AG09309 (cell line): ENCODE results near the gene CST4.
"Not testable (repeated sequence)": the region's sequence is repeated elsewhere in the genome, so short reads cannot be mapped to it uniquely, and the experiment has no call there.

Experiments
- DNase-seq: peaks from one replicate; pipeline ENCODE4 v3.0.0-alpha.2; 2010; ENCODE audit warnings: low read depth
- H3K4me3 ChIP-seq: 2 replicates; pipeline ENCODE4 v1.5.1; 2011; ENCODE audit warnings: mild to moderate bottlenecking, low read depth, low read length, moderate library complexity; ENCODE audit not compliant: control insufficient read depth
- TF ChIP-seq, protein P1 (sequence below): IDR thresholded peaks from 2 replicates; pipeline ENCODE4 v1.5.1; 2011; ENCODE audit warnings: mild to moderate bottlenecking, low read depth, low read length, inconsistent platforms; ENCODE audit not compliant: insufficient read depth, control insufficient read depth; ENCODE audit errors: missing control alignments

Gene CST4

DNA sequence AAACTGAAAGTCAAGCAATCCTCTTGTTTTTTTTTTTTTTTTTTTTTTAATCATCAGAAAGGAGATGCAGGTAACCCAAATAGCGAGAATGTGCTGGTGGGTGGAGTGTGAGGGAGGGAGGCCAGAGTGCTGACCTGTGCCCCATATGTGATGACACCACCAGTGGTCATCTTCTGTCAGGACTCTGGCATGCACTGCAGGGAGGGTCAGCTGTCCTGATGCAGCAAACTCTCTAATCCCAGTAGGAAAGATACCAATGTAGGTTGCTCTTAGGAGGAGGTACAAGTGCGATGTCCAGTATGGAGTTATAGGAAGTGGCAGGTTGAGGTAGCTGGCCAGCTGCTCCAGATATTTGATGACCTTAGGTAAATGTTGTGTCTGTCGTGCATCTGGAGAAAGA, 2.8 kb upstream of the CST4 start:
- no peak for DNase-seq
- no peak overlapping the region for H3K4me3 ChIP-seq
- TF ChIP-seq, protein P1, sequence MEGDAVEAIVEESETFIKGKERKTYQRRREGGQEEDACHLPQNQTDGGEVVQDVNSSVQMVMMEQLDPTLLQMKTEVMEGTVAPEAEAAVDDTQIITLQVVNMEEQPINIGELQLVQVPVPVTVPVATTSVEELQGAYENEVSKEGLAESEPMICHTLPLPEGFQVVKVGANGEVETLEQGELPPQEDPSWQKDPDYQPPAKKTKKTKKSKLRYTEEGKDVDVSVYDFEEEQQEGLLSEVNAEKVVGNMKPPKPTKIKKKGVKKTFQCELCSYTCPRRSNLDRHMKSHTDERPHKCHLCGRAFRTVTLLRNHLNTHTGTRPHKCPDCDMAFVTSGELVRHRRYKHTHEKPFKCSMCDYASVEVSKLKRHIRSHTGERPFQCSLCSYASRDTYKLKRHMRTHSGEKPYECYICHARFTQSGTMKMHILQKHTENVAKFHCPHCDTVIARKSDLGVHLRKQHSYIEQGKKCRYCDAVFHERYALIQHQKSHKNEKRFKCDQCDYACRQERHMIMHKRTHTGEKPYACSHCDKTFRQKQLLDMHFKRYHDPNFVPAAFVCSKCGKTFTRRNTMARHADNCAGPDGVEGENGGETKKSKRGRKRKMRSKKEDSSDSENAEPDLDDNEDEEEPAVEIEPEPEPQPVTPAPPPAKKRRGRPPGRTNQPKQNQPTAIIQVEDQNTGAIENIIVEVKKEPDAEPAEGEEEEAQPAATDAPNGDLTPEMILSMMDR: no peak

DNA sequence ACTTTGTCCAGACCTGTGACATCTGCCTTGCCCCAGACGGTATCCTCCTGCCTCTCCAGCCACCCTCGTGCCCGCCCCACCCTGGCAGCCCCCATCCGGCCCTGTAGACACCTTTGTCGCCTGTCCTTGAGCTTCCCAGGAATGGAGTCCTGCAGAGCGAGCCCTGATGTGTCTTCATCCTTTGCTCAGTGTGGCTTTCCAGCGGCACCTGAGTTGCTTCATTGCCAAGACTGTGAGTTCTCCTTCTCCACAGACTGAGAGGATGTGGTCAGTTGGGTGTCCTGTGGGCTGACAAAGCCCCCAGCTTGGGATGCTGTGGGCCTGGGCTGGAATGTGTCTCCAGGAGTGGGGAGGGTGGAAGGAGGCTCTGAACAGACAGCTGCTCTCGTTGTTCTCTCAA, 1.7 kb upstream of the CST4 start:
- no peak for DNase-seq
- H3K4me3 ChIP-seq: no peak overlapping the region
- TF ChIP-seq, protein P1: no peak

DNA sequence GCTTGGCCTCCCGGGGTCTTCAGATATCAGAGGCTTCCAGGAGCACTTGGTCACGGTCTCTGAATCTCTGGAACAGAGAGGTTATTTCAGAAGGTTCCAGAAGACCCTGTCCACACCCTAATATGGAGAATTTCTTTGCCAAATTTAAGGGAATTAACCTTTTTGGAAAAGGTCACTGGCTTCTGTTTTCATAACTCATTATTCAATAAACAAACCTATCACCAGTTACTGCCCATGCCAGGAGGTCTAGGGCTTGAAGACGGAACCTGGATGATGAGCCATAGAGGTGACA, 507 bp upstream of the CST4 start:
- no peak for DNase-seq
- TF ChIP-seq, protein P1: no peak
- no peak overlapping the region for H3K4me3 ChIP-seq

DNA sequence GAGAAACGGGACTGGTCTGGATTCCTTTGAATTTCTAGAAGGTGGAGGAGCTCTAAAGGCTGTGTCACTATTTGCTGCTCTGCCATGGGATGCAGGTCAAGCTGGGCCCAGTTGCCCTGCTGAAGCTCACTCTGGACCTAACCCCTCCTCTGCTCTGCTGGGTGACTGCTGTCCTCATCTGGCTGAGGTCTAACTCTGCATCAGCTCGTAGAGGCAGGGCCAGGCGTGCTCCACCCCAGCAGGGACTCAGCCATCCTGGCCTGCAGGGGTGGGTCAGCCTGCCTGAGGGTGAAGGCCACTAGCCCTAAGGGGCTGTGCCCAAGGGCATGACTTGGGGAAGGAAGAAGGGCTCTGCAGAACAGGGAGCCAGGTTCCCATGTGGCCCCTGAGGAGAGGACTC, 852 bp downstream of the CST4 start:
- H3K4me3 ChIP-seq: no peak overlapping the region
- DNase-seq: no peak
- TF ChIP-seq, protein P1: no peak

DNA sequence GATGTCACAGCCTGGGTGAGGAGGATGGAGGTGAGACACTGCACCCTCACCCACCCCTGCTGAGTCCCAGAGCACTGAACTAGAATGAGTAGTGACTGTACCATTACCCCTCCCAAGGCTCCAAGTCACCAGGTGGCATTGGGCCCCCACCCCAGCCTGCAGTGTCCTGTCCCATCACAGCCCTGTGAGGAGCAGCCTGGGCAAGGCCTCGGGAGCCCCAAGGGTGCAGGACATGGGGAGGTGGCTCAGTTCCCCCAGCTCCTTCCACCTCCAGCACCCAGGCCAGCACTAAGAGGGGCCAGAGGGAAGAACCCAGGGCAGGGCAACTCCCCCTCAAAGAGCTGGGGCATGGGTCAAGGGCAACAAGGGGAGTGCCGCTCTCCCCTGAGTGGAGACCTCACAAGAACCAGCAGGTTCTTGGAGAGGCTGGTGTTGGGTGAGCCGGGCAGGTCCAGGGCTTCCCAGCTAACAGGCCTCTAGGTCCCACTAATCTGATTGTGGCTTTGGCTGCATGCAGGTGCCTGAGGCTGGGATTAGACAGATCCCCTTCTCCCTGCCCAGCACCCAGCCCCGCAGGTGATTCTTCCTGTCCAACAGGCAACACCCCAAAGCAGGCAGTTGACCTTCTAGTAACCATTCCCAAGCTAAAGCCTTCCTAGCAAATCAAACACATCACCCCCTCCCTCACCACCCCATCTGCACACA, 2.6 kb downstream of the CST4 start:
- DNase-seq: no peak
- TF ChIP-seq, protein P1: no peak
- no peak overlapping the region for H3K4me3 ChIP-seq

DNA sequence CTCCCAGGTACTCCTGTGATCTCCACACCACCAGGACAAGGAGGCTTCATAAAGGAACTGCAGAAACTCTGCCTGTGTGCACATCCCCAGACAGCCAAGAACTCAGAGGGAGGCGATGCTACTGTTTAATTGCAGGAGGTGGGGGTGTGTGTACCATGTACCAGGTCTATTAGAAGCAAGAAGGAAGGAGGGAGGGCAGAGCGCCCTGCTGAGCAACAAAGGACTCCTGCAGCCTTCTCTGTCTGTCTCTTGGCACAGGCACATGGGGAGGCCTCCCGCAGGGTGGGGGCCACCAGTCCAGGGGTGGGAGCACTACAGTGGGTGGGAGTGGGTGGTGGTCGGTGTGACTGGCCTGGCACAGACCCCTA, 3.3 kb downstream of the CST4 start:
- not testable (repeated sequence) for DNase-seq, H3K4me3 ChIP-seq

DNA sequence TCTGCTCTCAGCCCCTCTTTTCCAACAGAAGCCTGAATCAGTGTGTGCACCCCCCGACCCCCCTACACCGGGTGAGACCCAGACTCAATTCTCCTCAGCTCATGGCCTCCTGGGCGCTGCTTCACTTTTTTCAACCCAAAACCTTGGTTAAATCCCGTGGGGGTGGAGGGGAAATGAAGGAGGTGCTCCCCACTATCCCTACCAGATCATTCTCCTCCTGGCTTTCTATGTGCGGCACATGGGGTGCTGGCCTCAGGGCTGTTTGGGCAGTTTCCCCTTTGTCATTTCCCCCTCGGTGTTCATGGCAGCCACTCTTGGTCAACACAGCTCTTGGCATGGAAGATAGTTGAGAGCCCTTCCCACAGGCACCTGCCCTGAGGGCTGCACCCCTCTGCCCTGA, 4.6 kb downstream of the CST4 start:
- no peak overlapping the region for H3K4me3 ChIP-seq
- TF ChIP-seq, protein P1: no peak
- no peak for DNase-seq
